HG03439 (cell line): ENCODE data around the gene ZBTB8OS.

Experiments used
- ATAC-seq: cut with Tn5 transposase; IDR thresholded peaks from one replicate; pipeline ENCODE4 v1.9.1; 2021; ENCODE audit warnings: mild to moderate bottlenecking, moderate library complexity; ENCODE audit not compliant: unreplicated experiment

The ZBTB8OS gene

DNA sequence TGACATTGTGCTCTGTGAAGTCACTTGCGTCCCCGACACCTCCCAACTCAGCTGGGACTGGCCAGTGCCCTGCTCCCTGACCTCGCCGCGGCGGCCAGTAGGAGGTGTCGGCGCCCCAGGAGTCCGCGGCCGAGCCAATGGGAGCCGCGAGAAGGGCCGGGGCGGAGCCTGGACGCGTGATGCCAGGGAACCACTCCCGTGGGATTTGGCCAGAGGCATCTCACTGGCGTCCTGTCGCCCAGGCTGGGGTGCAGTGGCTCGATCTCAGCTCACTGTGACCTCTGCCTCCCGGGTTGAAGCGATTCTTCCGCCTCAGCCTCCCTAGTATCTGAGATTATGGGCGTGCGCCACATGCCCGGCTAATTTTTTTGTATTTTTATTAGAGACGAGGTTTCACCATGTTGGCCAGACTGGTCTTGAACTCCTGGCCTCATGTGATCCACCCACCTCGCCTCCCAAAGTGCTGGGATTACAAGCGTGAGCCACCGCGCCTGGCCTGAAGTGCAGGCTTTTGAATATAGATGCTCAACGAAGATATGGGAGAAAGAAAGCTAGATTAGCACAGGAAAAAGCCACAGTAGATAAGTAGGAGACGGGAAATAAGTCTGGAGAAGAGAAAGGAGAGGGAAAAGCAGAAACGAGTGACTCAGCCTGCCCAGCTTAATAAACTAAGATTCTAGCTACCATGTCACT is 38.0 kb downstream of the ZBTB8OS start:
- ATAC-seq = peak; percentile 58

DNA sequence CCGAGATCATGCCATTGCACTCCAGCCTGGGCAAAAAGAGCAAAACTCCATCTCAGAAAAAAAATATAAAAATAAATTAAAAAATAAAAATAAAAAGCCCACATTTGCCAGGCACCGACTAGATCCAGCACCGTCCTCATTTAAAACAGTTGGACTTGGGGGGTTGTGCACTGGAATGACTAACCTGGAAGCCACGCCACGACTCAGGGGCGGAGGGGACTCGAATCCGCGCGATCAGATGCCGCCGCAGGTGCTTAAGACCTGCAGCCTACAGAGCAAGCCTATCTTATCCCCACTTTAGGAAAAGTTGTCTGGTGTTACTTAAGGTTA is 38.5 kb downstream of the ZBTB8OS start:
- ATAC-seq = no peak

DNA sequence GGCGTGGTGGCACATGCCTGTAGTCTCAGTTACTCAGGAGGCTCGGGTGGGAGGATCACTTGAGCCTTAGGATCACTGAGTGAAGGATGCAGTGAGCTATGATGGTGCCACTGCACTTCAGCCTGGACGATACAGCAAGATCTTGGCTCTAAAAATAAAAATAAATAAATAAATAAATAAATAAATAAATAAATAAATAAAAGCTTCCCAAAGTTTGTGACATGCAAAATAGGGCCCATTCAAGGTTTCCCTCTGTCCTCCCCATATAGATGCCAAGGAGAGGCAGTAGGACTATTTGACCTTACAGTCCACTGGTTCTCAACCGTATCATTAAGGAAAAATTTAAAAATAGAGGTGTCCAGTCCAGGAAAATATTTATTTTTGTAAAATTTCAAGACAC is 41.2 kb downstream of the ZBTB8OS start:
- ATAC-seq = no peak

DNA sequence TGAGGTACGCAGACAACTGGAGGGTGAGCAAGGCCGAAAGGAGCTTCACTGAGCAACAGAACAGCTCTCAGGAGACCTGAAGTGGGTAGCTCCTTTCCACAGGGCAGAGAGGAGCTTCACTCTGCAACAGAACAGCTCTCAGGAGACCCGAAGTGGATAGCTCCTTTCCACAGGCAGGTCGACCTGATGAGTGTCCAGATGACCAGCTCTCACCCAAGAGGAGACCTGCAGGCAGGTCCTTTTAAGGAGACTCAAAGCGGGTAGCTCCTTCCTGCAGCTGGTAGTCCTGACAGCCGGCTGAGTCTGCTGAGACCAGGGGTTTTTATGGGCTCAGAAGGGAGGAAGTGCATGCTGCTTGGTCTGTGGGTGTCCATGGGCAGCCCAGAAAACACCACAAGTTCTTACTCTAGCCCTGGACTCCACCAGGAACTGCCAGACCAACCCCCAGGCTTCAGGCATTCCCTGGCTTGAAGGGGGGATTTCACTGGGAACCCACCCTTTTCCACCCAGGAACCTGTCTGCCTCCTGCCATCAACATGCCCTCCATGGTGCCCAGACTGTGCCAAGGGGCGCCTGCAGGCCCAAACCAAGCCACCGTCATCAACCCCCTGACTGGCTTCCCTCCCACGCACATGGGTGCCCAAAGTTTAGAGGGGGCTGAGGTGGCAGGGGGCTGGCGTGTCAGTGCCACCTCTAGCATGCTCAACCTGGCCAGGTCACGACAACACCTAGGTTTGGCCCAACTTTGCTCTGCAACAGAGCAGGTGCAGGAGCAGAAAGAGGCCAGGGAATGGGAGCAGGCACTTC is 43.6 kb downstream of the ZBTB8OS start:
- no peak for ATAC-seq

DNA sequence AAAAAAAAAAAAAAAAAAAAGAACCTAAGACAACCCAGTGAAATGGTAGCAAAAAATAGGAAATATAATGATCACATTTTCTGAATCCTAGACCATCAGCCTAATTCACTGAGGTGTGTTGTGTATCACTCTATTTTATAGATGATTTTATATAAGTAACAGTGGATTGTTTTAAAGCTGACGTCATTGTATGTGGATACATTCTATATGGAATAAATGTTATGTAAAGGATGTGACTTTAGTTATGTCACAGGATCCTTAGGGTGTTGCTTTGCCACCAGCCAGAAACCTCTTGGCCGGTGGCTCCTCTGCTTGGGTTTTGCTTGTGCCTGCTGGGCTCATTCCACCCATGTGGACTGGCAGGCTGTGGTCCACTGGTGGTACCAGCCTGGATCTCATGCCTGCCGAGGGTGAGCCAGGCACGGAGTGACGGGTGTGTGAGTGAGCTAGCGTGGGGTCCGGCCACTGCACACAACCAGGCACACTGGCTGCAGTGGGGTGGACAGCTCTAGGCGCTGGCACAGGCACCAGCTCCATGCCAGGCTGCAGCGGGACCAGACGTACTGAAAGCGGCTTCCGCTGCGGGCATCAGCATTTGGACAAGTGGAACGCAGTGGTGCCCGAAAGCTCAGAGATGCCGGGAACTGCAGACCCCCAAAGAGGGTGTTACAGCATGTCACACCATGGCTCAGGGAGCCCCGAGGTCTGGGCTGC is 44.5 kb downstream of the ZBTB8OS start:
- no peak for ATAC-seq

DNA sequence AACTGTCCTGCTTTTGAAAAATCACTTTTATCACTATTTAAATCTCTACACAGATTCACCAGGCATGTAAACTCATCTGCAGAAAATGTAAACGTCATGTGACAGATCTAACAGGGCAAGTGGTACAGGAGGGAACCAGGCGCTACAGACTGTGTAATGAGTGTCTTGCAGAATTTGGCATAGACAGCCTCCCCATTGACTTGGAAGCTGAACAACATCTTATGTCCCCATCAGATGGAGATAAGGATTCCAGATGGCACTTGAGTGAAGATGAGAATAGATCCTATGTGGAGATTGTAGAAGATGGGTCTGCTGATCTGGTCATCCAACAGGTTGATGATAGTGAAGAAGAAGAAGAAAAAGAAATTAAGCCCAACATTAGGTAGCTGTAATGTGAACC is 50.3 kb downstream of the ZBTB8OS start:
- ATAC-seq = no peak

DNA sequence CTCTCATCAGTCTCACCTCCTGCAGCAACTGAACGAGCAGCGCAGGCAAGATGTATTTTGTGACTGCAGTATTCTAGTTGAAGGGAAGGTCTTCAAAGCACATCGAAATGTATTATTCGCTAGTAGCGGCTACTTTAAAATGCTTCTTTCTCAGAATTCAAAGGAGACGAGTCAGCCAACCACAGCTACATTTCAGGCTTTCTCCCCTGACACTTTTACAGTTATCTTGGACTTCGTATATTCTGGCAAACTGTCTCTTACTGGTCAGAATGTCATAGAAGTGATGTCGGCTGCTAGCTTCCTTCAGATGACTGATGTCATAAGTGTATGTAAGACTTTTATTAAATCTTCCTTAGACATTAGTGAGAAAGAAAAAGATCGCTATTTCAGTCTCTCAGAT is 57.4 kb downstream of the ZBTB8OS start:
- no peak for ATAC-seq

DNA sequence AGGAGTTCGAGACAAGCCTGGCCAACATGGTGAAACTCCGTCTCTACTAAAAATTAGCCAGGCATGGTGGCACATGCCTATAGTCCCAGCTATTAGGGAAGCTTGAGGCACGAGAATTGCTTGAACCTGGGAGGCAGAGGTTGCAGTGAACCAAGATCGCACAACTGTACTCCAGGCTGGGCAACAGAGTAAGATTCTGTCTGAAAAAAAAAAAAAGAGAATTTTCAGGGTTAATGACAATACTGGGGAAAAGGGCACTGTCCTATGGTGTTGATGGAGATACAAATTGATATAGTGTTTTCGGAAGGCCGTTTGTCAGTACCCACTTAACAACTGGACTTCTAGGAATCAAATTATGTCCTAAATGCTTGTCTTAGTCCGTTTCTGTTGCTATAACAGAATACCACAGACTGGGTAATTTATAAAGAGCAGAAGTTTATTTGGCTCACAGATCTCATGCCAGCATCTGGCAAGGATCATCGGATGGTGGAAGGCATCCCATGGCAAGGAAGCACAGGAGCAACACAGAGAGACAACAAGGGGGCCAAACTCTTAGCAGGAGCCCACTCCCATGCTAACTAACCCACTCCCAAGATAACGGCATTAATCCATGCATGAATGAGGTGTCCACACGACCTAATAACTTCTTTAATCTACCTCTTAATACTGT is 69.9 kb downstream of the ZBTB8OS start:
- no peak for ATAC-seq
